Neural progenitor cell (in vitro differentiated cells): Measurements from ENCODE around the gene CCDC33. TPM values are rescaled to one million over a fixed set of nuclear protein-coding genes. Genes with fewer than 3 reads are reported as not detected.
A peak's percentile ranks its signal among the peaks of the same experiment; 100 is the strongest.

Source experiments
- DNase-seq: peaks from one replicate; pipeline ENCODE4 v3.0.0-alpha.2; 2016; ENCODE audit warnings: low spot score
- H2AFZ ChIP-seq: fragments of 200-600 bp; sonication (generic); replicated peaks from 2 replicates; pipeline ENCODE4 v1.6.1; 2016; ENCODE audit warnings: antibody characterized with exemption
- H3F3A ChIP-seq: fragments of 200-600 bp; sonication (generic); 2 replicates; pipeline ENCODE4 v1.6.1; 2016; ENCODE audit warnings: antibody characterized with exemption, low read depth
- H3K27ac ChIP-seq: fragments of 200-600 bp; sonication (generic); 2 replicates; pipeline ENCODE4 v1.5.1; 2016; ENCODE audit warnings: mild to moderate bottlenecking
- H3K27me3 ChIP-seq: fragments of 200-600 bp; sonication (generic); 2 replicates; pipeline ENCODE4 v1.6.1; 2016; ENCODE audit warnings: mild to moderate bottlenecking, moderate library complexity
- H3K36me3 ChIP-seq: fragments of 200-600 bp; sonication (generic); 2 replicates; pipeline ENCODE4 v1.5.1; 2016
- H3K4me1 ChIP-seq: fragments of 200-600 bp; sonication (generic); 2 replicates; pipeline ENCODE4 v1.6.1; 2016; ENCODE audit warnings: mixed run types
- H3K4me2 ChIP-seq: fragments of 200-600 bp; sonication (generic); 2 replicates; pipeline ENCODE4 v1.6.1; 2016
- H3K4me3 ChIP-seq: fragments of 200-600 bp; sonication (generic); 2 replicates; pipeline ENCODE4 v1.5.1; 2016
- H3K79me2 ChIP-seq: fragments of 200-600 bp; sonication (generic); 2 replicates; pipeline ENCODE4 v1.6.1; 2016; ENCODE audit warnings: low read depth
- H3K9ac ChIP-seq: fragments of 200-600 bp; sonication (generic); 2 replicates; pipeline ENCODE4 v1.6.1; 2016
- H3K9me3 ChIP-seq: fragments of 200-600 bp; sonication (generic); 2 replicates; pipeline ENCODE4 v1.5.1; 2016; ENCODE audit warnings: low read depth
- H4K20me1 ChIP-seq: fragments of 200-600 bp; sonication (generic); 2 replicates; pipeline ENCODE4 v1.6.1; 2016; ENCODE audit warnings: low read depth
- H3K27ac Mint-ChIP-seq: 3 replicates; pipeline ENCODE4 v1.8.0; 2021; ENCODE audit warnings: mixed read lengths
- H3K27me3 Mint-ChIP-seq: 2 replicates; pipeline ENCODE4 v1.8.0; 2022; ENCODE audit warnings: low read depth, mild to moderate bottlenecking, inconsistent platforms, moderate library complexity, mixed read lengths; ENCODE audit not compliant: insufficient read depth
- H3K36me3 Mint-ChIP-seq: 3 replicates; pipeline ENCODE4 v1.8.0; 2021; ENCODE audit warnings: mixed read lengths
- H3K4me1 Mint-ChIP-seq: 3 replicates; pipeline ENCODE4 v1.8.0; 2021; ENCODE audit warnings: mixed read lengths
- H3K4me3 Mint-ChIP-seq: 3 replicates; pipeline ENCODE4 v1.8.0; 2021; ENCODE audit warnings: mild to moderate bottlenecking, moderate library complexity, mixed read lengths
- H3K9me3 Mint-ChIP-seq: 3 replicates; pipeline ENCODE4 v1.8.0; 2020; ENCODE audit warnings: mixed read lengths
- CTCF ChIP-seq: fragments of 200-600 bp; sonication (generic); IDR thresholded peaks from 2 replicates; pipeline ENCODE4 v1.5.1; 2017; ENCODE audit warnings: antibody characterized with exemption, mild to moderate bottlenecking
- EZH2 ChIP-seq: fragments of 200-600 bp; sonication (generic); IDR thresholded peaks from 2 replicates; pipeline ENCODE4 v1.6.1; 2017; ENCODE audit warnings: antibody characterized with exemption, mild to moderate bottlenecking, moderate library complexity
- EZH2phosphoT487 ChIP-seq: fragments of 200-600 bp; sonication (generic); IDR thresholded peaks from 2 replicates; pipeline ENCODE4 v1.6.1; 2017; ENCODE audit warnings: antibody characterized with exemption
- total RNA-seq: library from RNA; depleted of rRNA; stranded (reverse); fragments of >200 nt; gene quantifications from 2 replicates; pipeline ENCODE4 v1.2.3, GENCODE V29; 2015; ENCODE audit warnings: low replicate concordance

Gene CCDC33
- total RNA-seq, 1 donor from 2014 or later, result not detected

GRCh38 chr15:74345051-74345450 lies 108.9 kb downstream of the CCDC33 start:
- Histone ChIP-seq H3K36me3 (no peaks in the 10 kb centered on the region), H3F3A (no peaks in the 10 kb centered on the region), H3K79me2 (no peaks in the 10 kb centered on the region), H3K27ac (no peak overlapping the region), H3K9me3 (no peaks in the 10 kb centered on the region), H2AFZ (peak overlapping the region; percentile 42), H3K27me3 (no peaks in the 10 kb centered on the region), H4K20me1 (no peaks in the 10 kb centered on the region), H3K4me1 (no peaks in the 10 kb centered on the region), H3K9ac (no peak overlapping the region), H3K4me3 (no peak overlapping the region), H3K4me2 (no peak overlapping the region)
- H3K9me3 Mint-ChIP-seq, result no peaks in the 10 kb centered on the region
- no peak for DNase-seq
- H3K27me3 Mint-ChIP-seq, result peaks cover 5% of the 10 kb centered on the region
- H3K4me3 Mint-ChIP-seq, result no peak overlapping the region
- H3K4me1 Mint-ChIP-seq, result peaks cover 5% of the 10 kb centered on the region
- no peak overlapping the region for H3K27ac Mint-ChIP-seq
- no peaks in the 10 kb centered on the region for H3K36me3 Mint-ChIP-seq
- TF ChIP-seq CTCF, result no peak
- TF ChIP-seq EZH2, result no peak
- TF ChIP-seq EZH2phosphoT487, result no peak

- DNase-seq, result no peak
- H3K9ac ChIP-seq, result no peak overlapping the region
- no peaks in the 10 kb centered on the region for H3K36me3 ChIP-seq
- TF ChIP-seq EZH2phosphoT487, result no peak
- TF ChIP-seq CTCF, result no peak
- no peak for TF ChIP-seq EZH2
- Mint-ChIP-seq H3K36me3 (no peaks in the 10 kb centered on the region), H3K4me1 (peaks cover 19% of the 10 kb centered on the region), H3K27me3 (peaks cover 5% of the 10 kb centered on the region), H3K4me3 (no peak overlapping the region), H3K9me3 (peaks cover 3% of the 10 kb centered on the region), H3K27ac (no peak overlapping the region)
- H3K4me3 ChIP-seq, result no peak overlapping the region
- H3K27me3 ChIP-seq, result no peaks in the 10 kb centered on the region
- H3K4me2 ChIP-seq, result no peak overlapping the region
- H3K9me3 ChIP-seq, result no peaks in the 10 kb centered on the region
- H4K20me1 ChIP-seq, result no peaks in the 10 kb centered on the region
- H3K27ac ChIP-seq, result no peak overlapping the region
- H2AFZ ChIP-seq, result no peak overlapping the region
- H3K79me2 ChIP-seq, result no peaks in the 10 kb centered on the region
- no peaks in the 10 kb centered on the region for H3K4me1 ChIP-seq
- H3F3A ChIP-seq, result no peaks in the 10 kb centered on the region
Observed at GRCh38 chr15:74347757-74348250, 111.7 kb downstream of the CCDC33 start.

GRCh38 chr15:74349241-74349778 lies 113.2 kb downstream of the CCDC33 start:
- H3K4me1 ChIP-seq, result no peaks in the 10 kb centered on the region
- no peak overlapping the region for H3K27ac Mint-ChIP-seq
- no peak overlapping the region for H3K27ac ChIP-seq
- no peaks in the 10 kb centered on the region for H3K36me3 ChIP-seq
- no peak overlapping the region for H2AFZ ChIP-seq
- no peak overlapping the region for H3K9ac ChIP-seq
- no peaks in the 10 kb centered on the region for H4K20me1 ChIP-seq
- H3K36me3 Mint-ChIP-seq, result no peaks in the 10 kb centered on the region
- peaks cover 19% of the 10 kb centered on the region for H3K4me1 Mint-ChIP-seq
- H3K27me3 Mint-ChIP-seq, result peaks cover 5% of the 10 kb centered on the region
- H3K9me3 Mint-ChIP-seq, result peaks cover 8% of the 10 kb centered on the region
- no peak overlapping the region for H3K4me3 Mint-ChIP-seq
- no peak overlapping the region for H3K4me3 ChIP-seq
- no peaks in the 10 kb centered on the region for H3F3A ChIP-seq
- no peak for DNase-seq
- H3K79me2 ChIP-seq, result no peaks in the 10 kb centered on the region
- no peaks in the 10 kb centered on the region for H3K27me3 ChIP-seq
- H3K4me2 ChIP-seq, result no peak overlapping the region
- TF ChIP-seq EZH2phosphoT487, result no peak
- no peak for TF ChIP-seq CTCF
- no peak for TF ChIP-seq EZH2
- H3K9me3 ChIP-seq, result peaks cover 5% of the 10 kb centered on the region
